ENCODE data around the gene ZXDA.
"Not testable (repeated sequence)": the region's sequence is repeated elsewhere in the genome, so short reads cannot be mapped to it uniquely, and the experiment has no call there.

Gene ZXDA

GRCh38 chrX:57910287-57910912 lies at the start of gene ZXDA:
Gene ZXDA (minus strand): TSS chrX:57910458. CDS start chrX:57910420, 38 bp downstream.
- Histone ChIP-seq H3K27ac (ENCODE audit: low read depth, low read length) (peak within 1 kb of the TSS; percentile 82), H3K4me3 (ENCODE audit: low read length) (peak within 1 kb of the TSS; percentile 59)
- H3K36me3 ChIP-seq (ENCODE audit: control insufficient read depth, insufficient read depth, low read length); H3K9ac ChIP-seq (ENCODE audit: low read length); H3K27me3 ChIP-seq (ENCODE audit: control insufficient read depth, insufficient read depth, low read length); H3K4me1 ChIP-seq (ENCODE audit: control insufficient read depth, insufficient read depth, low read length): not testable (repeated sequence)

DNA sequence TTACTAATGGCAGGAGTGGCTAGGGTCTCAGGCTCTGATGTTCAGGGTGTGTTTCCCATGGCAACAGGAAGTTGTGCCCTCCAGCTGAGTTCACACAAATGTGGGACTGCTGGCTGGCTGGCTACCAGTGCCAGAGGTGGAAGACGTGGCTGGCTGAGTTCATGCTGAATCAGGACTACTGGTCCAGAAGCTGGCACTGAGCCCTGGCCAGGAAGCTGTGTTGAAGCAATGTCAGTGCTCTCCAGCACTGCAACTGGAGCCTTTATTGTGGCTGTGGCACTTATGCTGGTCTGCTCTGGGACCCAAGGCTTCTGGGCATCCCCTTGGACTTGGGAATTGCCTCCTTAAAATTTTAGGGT lies 42.0 kb upstream of the ZXDA start:
- no peaks in the 10 kb centered on the region for H3K4me1 ChIP-seq (ENCODE audit: control insufficient read depth, insufficient read depth, low read length)
- H3K4me3 ChIP-seq (ENCODE audit: low read length) = no peak overlapping the region
- H3K36me3 ChIP-seq (ENCODE audit: control insufficient read depth, insufficient read depth, low read length) = no peaks in the 10 kb centered on the region
- H3K9ac ChIP-seq (ENCODE audit: low read length) = no peak overlapping the region
- H3K27ac ChIP-seq (ENCODE audit: low read depth, low read length) = no peak overlapping the region
- H3K27me3 ChIP-seq (ENCODE audit: control insufficient read depth, insufficient read depth, low read length) = no peaks in the 10 kb centered on the region

GRCh38 chrX:57951666-57952319 lies 41.5 kb upstream of the ZXDA start:
- no peaks in the 10 kb centered on the region for H3K36me3 ChIP-seq (ENCODE audit: control insufficient read depth, insufficient read depth, low read length)
- H3K27ac ChIP-seq (ENCODE audit: low read depth, low read length) = no peak overlapping the region
- no peaks in the 10 kb centered on the region for H3K27me3 ChIP-seq (ENCODE audit: control insufficient read depth, insufficient read depth, low read length)
- H3K4me3 ChIP-seq (ENCODE audit: low read length) = no peak overlapping the region
- no peak overlapping the region for H3K9ac ChIP-seq (ENCODE audit: low read length)
- no peaks in the 10 kb centered on the region for H3K4me1 ChIP-seq (ENCODE audit: control insufficient read depth, insufficient read depth, low read length)

DNA sequence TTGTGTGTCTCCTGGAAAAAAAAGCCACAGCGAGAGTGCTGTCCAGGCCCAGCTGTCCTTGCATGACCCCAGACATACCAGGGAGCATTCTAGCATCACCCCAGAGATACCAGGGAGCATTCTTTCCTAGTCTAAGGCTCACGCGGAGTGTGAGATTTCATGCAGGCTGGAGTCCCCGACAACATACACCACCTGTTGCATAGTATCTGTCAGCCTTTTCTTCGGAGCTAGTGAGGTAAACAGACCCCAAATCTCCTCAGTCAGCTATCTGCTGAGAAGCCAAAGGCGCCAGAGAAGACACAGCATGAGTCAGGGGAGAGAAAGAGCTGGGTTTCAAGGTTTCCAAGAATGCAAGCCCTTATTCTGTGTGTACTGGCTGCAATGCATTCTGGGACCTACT lies 23.1 kb upstream of the ZXDA start:
- H3K27ac ChIP-seq (ENCODE audit: low read depth, low read length) = no peak overlapping the region
- H3K9ac ChIP-seq (ENCODE audit: low read length) = no peak overlapping the region
- no peaks in the 10 kb centered on the region for H3K36me3 ChIP-seq (ENCODE audit: control insufficient read depth, insufficient read depth, low read length)
- H3K4me3 ChIP-seq (ENCODE audit: low read length) = no peak overlapping the region
- H3K27me3 ChIP-seq (ENCODE audit: control insufficient read depth, insufficient read depth, low read length) = no peaks in the 10 kb centered on the region
- no peaks in the 10 kb centered on the region for H3K4me1 ChIP-seq (ENCODE audit: control insufficient read depth, insufficient read depth, low read length)

DNA sequence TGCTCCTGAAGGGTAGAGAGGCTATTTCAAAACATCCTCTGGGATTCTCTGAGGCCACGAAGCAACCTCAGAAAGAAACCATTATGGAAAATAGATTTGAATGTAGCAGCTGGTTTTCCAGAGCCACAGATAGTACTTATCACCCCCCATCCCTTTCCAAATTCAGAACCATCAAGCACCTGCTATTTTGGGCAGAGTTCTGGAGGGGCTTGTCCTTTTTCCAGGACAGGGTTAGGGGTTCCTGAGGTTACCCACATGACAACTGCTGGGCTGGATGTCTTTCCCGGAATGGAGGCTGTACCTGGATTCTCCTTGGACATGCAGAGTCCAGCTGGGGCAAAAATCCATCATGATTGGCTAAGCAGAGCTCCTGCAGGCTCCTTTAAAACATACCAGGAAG lies 22.0 kb upstream of the ZXDA start:
- Histone ChIP-seq H3K27me3 (ENCODE audit: control insufficient read depth, insufficient read depth, low read length) (no peaks in the 10 kb centered on the region), H3K36me3 (ENCODE audit: control insufficient read depth, insufficient read depth, low read length) (no peaks in the 10 kb centered on the region), H3K4me3 (ENCODE audit: low read length) (no peak overlapping the region), H3K4me1 (ENCODE audit: control insufficient read depth, insufficient read depth, low read length) (no peaks in the 10 kb centered on the region), H3K9ac (ENCODE audit: low read length) (no peak overlapping the region), H3K27ac (ENCODE audit: low read depth, low read length) (no peak overlapping the region)

DNA sequence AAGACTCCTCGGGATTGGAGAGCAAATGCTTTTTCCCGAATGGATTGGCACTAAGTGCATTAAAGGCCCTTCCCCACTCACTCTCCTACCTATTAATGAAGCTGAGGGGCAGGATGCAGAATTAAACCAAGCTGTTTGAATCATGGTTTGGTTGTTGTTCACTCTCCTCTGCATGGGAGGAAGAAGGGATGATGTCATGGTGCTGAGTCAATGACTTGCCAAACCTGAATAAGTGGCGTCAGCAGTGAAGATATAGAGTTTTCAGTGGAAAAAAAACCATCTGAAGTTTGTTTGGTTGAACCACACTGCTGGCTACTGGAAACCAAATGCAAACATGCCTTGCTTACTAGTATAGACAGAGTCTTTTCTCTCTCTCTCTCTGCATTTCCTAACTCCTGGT lies 19.8 kb upstream of the ZXDA start:
- Histone ChIP-seq H3K4me3 (ENCODE audit: low read length) (no peak overlapping the region), H3K27me3 (ENCODE audit: control insufficient read depth, insufficient read depth, low read length) (no peaks in the 10 kb centered on the region), H3K9ac (ENCODE audit: low read length) (no peak overlapping the region), H3K36me3 (ENCODE audit: control insufficient read depth, insufficient read depth, low read length) (no peaks in the 10 kb centered on the region), H3K4me1 (ENCODE audit: control insufficient read depth, insufficient read depth, low read length) (no peaks in the 10 kb centered on the region), H3K27ac (ENCODE audit: low read depth, low read length) (no peak overlapping the region)

- no peaks in the 10 kb centered on the region for H3K27me3 ChIP-seq (ENCODE audit: control insufficient read depth, insufficient read depth, low read length)
- no peak overlapping the region for H3K4me3 ChIP-seq (ENCODE audit: low read length)
- H3K4me1 ChIP-seq (ENCODE audit: control insufficient read depth, insufficient read depth, low read length) = no peaks in the 10 kb centered on the region
- H3K27ac ChIP-seq (ENCODE audit: low read depth, low read length) = no peak overlapping the region
- no peaks in the 10 kb centered on the region for H3K36me3 ChIP-seq (ENCODE audit: control insufficient read depth, insufficient read depth, low read length)
- no peak overlapping the region for H3K9ac ChIP-seq (ENCODE audit: low read length)
These were observed 19.1 kb upstream of the ZXDA start for GRCh38 chrX:57929373-57929772.

GRCh38 chrX:57925806-57926205 lies 15.5 kb upstream of the ZXDA start:
- Histone ChIP-seq H3K9ac (ENCODE audit: low read length) (no peak overlapping the region), H3K4me1 (ENCODE audit: control insufficient read depth, insufficient read depth, low read length) (no peaks in the 10 kb centered on the region), H3K36me3 (ENCODE audit: control insufficient read depth, insufficient read depth, low read length) (no peaks in the 10 kb centered on the region), H3K27me3 (ENCODE audit: control insufficient read depth, insufficient read depth, low read length) (no peaks in the 10 kb centered on the region), H3K4me3 (ENCODE audit: low read length) (no peak overlapping the region), H3K27ac (ENCODE audit: low read depth, low read length) (no peak overlapping the region)

- Histone ChIP-seq H3K9ac (ENCODE audit: low read length) (no peak overlapping the region), H3K27ac (ENCODE audit: low read depth, low read length) (no peak overlapping the region), H3K27me3 (ENCODE audit: control insufficient read depth, insufficient read depth, low read length) (no peaks in the 10 kb centered on the region), H3K4me3 (ENCODE audit: low read length) (no peak overlapping the region), H3K36me3 (ENCODE audit: control insufficient read depth, insufficient read depth, low read length) (no peaks in the 10 kb centered on the region), H3K4me1 (ENCODE audit: control insufficient read depth, insufficient read depth, low read length) (no peaks in the 10 kb centered on the region)
These were observed 8.6 kb upstream of the ZXDA start for GRCh38 chrX:57918750-57919436.

DNA sequence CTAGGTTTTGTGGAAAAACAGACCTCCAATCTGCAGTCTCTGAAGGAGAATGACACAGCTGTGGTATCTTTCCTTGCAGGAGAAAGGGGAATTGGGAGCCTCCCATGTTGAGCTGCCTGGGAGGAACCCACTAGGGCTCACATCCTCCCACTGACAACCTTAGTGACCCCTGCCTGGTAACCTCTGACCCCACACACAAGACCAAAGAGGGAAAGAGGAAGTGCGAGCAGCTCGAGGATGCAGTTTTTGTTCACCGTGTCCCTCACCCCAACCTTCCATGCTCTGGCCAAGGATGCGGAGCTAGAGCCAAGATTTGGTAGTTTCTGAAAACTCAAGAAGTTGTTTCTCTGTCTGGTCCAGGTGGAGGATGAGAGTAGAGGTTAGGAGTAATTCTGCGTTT lies 5.4 kb upstream of the ZXDA start:
- Histone ChIP-seq H3K27ac (ENCODE audit: low read depth, low read length) (no peak overlapping the region), H3K9ac (ENCODE audit: low read length) (no peak overlapping the region), H3K27me3 (ENCODE audit: control insufficient read depth, insufficient read depth, low read length) (no peaks in the 10 kb centered on the region), H3K36me3 (ENCODE audit: control insufficient read depth, insufficient read depth, low read length) (no peaks in the 10 kb centered on the region), H3K4me3 (ENCODE audit: low read length) (no peak overlapping the region), H3K4me1 (ENCODE audit: control insufficient read depth, insufficient read depth, low read length) (no peaks in the 10 kb centered on the region)

GRCh38 chrX:57909595-57910286 lies 517 bp downstream of the ZXDA start:
- H3K9ac ChIP-seq (ENCODE audit: low read length); H3K27me3 ChIP-seq (ENCODE audit: control insufficient read depth, insufficient read depth, low read length); H3K4me1 ChIP-seq (ENCODE audit: control insufficient read depth, insufficient read depth, low read length); H3K36me3 ChIP-seq (ENCODE audit: control insufficient read depth, insufficient read depth, low read length): not testable (repeated sequence)
- Histone ChIP-seq H3K4me3 (ENCODE audit: low read length) (peak overlapping the region; percentile 59), H3K27ac (ENCODE audit: low read depth, low read length) (peak overlapping the region; percentile 82)

- H3K4me1 ChIP-seq (ENCODE audit: control insufficient read depth, insufficient read depth, low read length); H3K27me3 ChIP-seq (ENCODE audit: control insufficient read depth, insufficient read depth, low read length); H3K36me3 ChIP-seq (ENCODE audit: control insufficient read depth, insufficient read depth, low read length); H3K9ac ChIP-seq (ENCODE audit: low read length): not testable (repeated sequence)
- H3K27ac ChIP-seq (ENCODE audit: low read depth, low read length) = peak overlapping the region; percentile 82
- H3K4me3 ChIP-seq (ENCODE audit: low read length) = peak overlapping the region; percentile 59
These were observed 1.2 kb downstream of the ZXDA start for GRCh38 chrX:57908972-57909594.
